ENCODE data around the gene ZNF407.

Gene ZNF407

DNA sequence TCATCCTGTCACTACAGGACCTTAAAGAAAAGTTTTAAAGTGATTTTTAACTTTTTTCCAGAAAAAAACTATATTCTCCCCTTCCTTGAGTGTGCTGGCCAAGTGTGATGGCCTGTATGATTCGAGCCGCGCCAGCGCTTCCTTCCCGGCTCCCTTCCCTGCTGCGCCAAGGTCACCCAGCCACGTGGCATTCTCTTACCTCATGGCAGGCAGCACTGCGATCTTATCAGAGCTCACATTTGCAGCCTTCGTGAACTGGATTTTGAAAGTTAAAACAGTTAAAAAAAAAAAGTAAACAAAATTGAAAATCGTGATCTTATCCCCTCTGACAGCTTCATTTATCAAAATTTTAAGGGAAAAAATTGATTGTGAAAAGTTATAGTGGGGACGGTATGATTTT is 331.4 kb downstream of the ZNF407 start:
- Histone ChIP-seq H3K27ac (ENCODE audit: low read depth, low read length) (no peak overlapping the region), H3K36me3 (ENCODE audit: low read length) (no peaks in the 10 kb centered on the region), H3F3A (ENCODE audit: insufficient read depth) (no peaks in the 10 kb centered on the region), H3K4me3 (ENCODE audit: insufficient read depth, low read length, poor library complexity, severe bottlenecking) (no peak overlapping the region), H3K79me2 (ENCODE audit: insufficient read depth, low read length) (no peaks in the 10 kb centered on the region), H3K4me2 (ENCODE audit: low read depth, low read length, poor library complexity, severe bottlenecking) (no peak overlapping the region), H3K9ac (ENCODE audit: low read length) (no peak overlapping the region), H3K9me2 (replicated peaks; ENCODE audit: insufficient read depth, low read length) (no peaks in the 10 kb centered on the region), H2AFZ (ENCODE audit: low read depth, low read length, severe bottlenecking) (no peak overlapping the region), H3K9me3 (ENCODE audit: insufficient read depth, low read length) (no peaks in the 10 kb centered on the region), H3K27me3 (ENCODE audit: low read length) (no peaks in the 10 kb centered on the region), H4K20me1 (ENCODE audit: low read depth, low read length) (no peaks in the 10 kb centered on the region)
- TF ChIP-seq, protein P1, sequence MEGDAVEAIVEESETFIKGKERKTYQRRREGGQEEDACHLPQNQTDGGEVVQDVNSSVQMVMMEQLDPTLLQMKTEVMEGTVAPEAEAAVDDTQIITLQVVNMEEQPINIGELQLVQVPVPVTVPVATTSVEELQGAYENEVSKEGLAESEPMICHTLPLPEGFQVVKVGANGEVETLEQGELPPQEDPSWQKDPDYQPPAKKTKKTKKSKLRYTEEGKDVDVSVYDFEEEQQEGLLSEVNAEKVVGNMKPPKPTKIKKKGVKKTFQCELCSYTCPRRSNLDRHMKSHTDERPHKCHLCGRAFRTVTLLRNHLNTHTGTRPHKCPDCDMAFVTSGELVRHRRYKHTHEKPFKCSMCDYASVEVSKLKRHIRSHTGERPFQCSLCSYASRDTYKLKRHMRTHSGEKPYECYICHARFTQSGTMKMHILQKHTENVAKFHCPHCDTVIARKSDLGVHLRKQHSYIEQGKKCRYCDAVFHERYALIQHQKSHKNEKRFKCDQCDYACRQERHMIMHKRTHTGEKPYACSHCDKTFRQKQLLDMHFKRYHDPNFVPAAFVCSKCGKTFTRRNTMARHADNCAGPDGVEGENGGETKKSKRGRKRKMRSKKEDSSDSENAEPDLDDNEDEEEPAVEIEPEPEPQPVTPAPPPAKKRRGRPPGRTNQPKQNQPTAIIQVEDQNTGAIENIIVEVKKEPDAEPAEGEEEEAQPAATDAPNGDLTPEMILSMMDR (IDR thresholded peaks at IDR 0.05; ENCODE audit: insufficient read depth, low read length, poor library complexity, severe bottlenecking), result no peak
- no peak for TF ChIP-seq EZH2phosphoT487 (conservative IDR thresholded peaks at IDR 0.05; ENCODE audit: low read length)

DNA sequence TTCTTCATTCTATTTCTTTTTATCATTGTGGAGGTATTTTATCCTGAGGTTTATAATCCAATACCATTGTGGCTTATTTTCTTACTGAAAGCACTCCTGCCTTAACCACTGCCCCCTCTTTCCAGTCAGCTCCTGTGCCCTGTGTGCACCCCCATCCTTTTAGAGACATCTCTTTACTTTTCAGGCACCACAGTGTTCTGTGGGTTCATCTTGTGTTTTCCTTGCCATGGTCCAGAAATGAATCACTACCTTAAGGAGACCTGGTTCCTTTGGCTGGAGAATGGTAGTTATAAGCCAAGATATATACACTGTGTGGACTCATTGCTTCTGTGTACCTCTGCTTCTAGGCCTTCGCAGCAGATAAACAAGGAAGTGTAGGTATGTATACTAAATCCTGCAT is 332.9 kb downstream of the ZNF407 start:
- Histone ChIP-seq H3K27me3 (ENCODE audit: low read length) (no peaks in the 10 kb centered on the region), H3F3A (ENCODE audit: insufficient read depth) (no peaks in the 10 kb centered on the region), H3K9me2 (replicated peaks; ENCODE audit: insufficient read depth, low read length) (no peaks in the 10 kb centered on the region), H3K9me3 (ENCODE audit: insufficient read depth, low read length) (no peaks in the 10 kb centered on the region), H3K27ac (ENCODE audit: low read depth, low read length) (no peak overlapping the region), H3K4me3 (ENCODE audit: insufficient read depth, low read length, poor library complexity, severe bottlenecking) (no peak overlapping the region), H3K4me2 (ENCODE audit: low read depth, low read length, poor library complexity, severe bottlenecking) (no peak overlapping the region), H4K20me1 (ENCODE audit: low read depth, low read length) (no peaks in the 10 kb centered on the region), H3K9ac (ENCODE audit: low read length) (no peak overlapping the region), H3K36me3 (ENCODE audit: low read length) (no peaks in the 10 kb centered on the region), H3K79me2 (ENCODE audit: insufficient read depth, low read length) (no peaks in the 10 kb centered on the region), H2AFZ (ENCODE audit: low read depth, low read length, severe bottlenecking) (no peak overlapping the region)
- TF ChIP-seq, protein P1 (IDR thresholded peaks at IDR 0.05; ENCODE audit: insufficient read depth, low read length, poor library complexity, severe bottlenecking), result no peak

DNA sequence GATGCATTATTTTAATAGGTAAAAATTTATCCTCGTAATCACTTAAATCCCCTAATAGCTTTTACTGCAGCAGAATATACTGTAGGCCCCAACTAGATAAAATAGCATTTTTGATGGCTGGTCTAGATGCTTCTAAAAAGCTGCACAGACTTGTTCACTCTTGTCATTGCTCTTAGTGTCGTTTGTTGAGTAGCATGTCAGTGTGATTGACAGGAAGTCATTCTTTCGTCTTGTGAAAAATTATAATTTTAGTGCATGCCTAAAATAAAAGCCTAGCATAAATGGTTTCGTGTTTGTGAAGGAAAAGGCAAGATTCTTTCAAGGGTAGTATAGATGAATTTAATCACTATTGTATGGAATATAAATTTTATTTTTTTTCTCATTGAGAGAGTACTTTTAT is 336.3 kb downstream of the ZNF407 start:
- Histone ChIP-seq H3K9ac (ENCODE audit: low read length) (no peak overlapping the region), H3K4me3 (ENCODE audit: insufficient read depth, low read length, poor library complexity, severe bottlenecking) (no peak overlapping the region), H3K79me2 (ENCODE audit: insufficient read depth, low read length) (no peaks in the 10 kb centered on the region), H3F3A (ENCODE audit: insufficient read depth) (no peaks in the 10 kb centered on the region), H3K36me3 (ENCODE audit: low read length) (no peaks in the 10 kb centered on the region), H3K4me2 (ENCODE audit: low read depth, low read length, poor library complexity, severe bottlenecking) (no peak overlapping the region), H2AFZ (ENCODE audit: low read depth, low read length, severe bottlenecking) (no peak overlapping the region), H4K20me1 (ENCODE audit: low read depth, low read length) (no peaks in the 10 kb centered on the region), H3K9me2 (replicated peaks; ENCODE audit: insufficient read depth, low read length) (no peaks in the 10 kb centered on the region), H3K27me3 (ENCODE audit: low read length) (no peaks in the 10 kb centered on the region), H3K27ac (ENCODE audit: low read depth, low read length) (no peak overlapping the region), H3K9me3 (ENCODE audit: insufficient read depth, low read length) (no peaks in the 10 kb centered on the region)
- no peak for TF ChIP-seq EZH2phosphoT487 (conservative IDR thresholded peaks at IDR 0.05; ENCODE audit: low read length)

DNA sequence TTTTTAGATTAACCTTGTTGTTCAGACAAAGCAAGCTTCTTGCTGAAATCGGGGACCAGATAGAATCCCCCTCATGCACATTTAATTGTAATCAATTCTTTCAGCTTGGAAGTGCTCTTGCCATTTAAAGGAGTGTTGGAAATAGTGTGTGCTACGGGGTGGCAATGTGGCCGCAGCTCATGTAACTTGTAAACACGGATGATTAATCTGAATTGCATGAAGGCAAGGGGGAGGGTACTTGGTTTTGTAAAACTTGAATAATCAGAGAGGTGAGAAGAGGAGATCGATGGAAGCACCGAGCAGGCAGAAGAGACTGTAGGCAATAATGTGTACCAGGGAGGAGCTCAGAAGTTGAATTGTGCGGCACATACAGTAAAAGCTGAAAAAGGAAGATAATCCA is 337.8 kb downstream of the ZNF407 start:
- H3K9me2 ChIP-seq (replicated peaks; ENCODE audit: insufficient read depth, low read length), result no peaks in the 10 kb centered on the region
- no peak for TF ChIP-seq EZH2phosphoT487 (conservative IDR thresholded peaks at IDR 0.05; ENCODE audit: low read length)
- TF ChIP-seq, protein P1 (IDR thresholded peaks at IDR 0.05; ENCODE audit: insufficient read depth, low read length, poor library complexity, severe bottlenecking), result no peak

More for the DNA sequence above, 337.8 kb downstream of the ZNF407 start:
- H3K27me3 ChIP-seq (ENCODE audit: low read length), result no peaks in the 10 kb centered on the region
- H3K9me3 ChIP-seq (ENCODE audit: insufficient read depth, low read length), result no peaks in the 10 kb centered on the region
- H3K9ac ChIP-seq (ENCODE audit: low read length), result no peak overlapping the region
- no peaks in the 10 kb centered on the region for H3F3A ChIP-seq (ENCODE audit: insufficient read depth)
- H3K79me2 ChIP-seq (ENCODE audit: insufficient read depth, low read length), result no peaks in the 10 kb centered on the region
- H3K4me3 ChIP-seq (ENCODE audit: insufficient read depth, low read length, poor library complexity, severe bottlenecking), result no peak overlapping the region
- no peaks in the 10 kb centered on the region for H4K20me1 ChIP-seq (ENCODE audit: low read depth, low read length)
- H3K36me3 ChIP-seq (ENCODE audit: low read length), result no peaks in the 10 kb centered on the region
- H2AFZ ChIP-seq (ENCODE audit: low read depth, low read length, severe bottlenecking), result no peak overlapping the region
- H3K27ac ChIP-seq (ENCODE audit: low read depth, low read length), result no peak overlapping the region
- H3K4me2 ChIP-seq (ENCODE audit: low read depth, low read length, poor library complexity, severe bottlenecking), result no peak overlapping the region
